IMR-90 (cell line): ENCODE results near the gene LILRA6. TPM values are rescaled to one million over a fixed set of nuclear protein-coding genes. Genes with fewer than 3 reads are reported as not detected.
"Not testable (repeated sequence)": the region's sequence is repeated elsewhere in the genome, so short reads cannot be mapped to it uniquely, and the experiment has no call there.

Experiments
- ATAC-seq: fragments of 200-7000 bp; cut with Tn5 transposase; 2 replicates; pipeline ENCODE4 v1.9.1; 2020; ENCODE audit warnings: low read depth, mild to moderate bottlenecking, moderate library complexity
- BruUV-seq: library from RNA; stranded (reverse); fragments of 400-500 nt; replicated peaks from 2 replicates; lab custom pipeline; 2021; lab: Mats Ljungman, UMichigan
- CTCF ChIA-PET: fragments of 300-600 bp; formaldehyde crosslinking; extraction: SDS; loops from one replicate; lab custom pipeline; 2021; ENCODE audit warnings: antibody characterized with exemption; lab: Yijun Ruan, JAX
- POLR2A ChIA-PET: fragments of 300-600 bp; sonication (Branson Sonifier 250); formaldehyde crosslinking; loops from one replicate; lab custom pipeline; 2022; ENCODE audit warnings: antibody characterized with exemption; ENCODE audit not compliant: unreplicated experiment; lab: Charles Lee
- DNase-seq: peaks from one replicate; pipeline ENCODE4 v3.0.0; 2013
- H2AFZ ChIP-seq: replicated peaks from 2 replicates; pipeline ENCODE3; 2013; ENCODE audit warnings: low read length, mild to moderate bottlenecking; ENCODE audit not compliant: poor library complexity
- H2AK5ac ChIP-seq: 2 replicates; pipeline ENCODE4 v1.6.1; 2013; ENCODE audit warnings: low read depth, low read length, inconsistent platforms
- H2AK9ac ChIP-seq: replicated peaks from 2 replicates; pipeline ENCODE3; 2013; ENCODE audit warnings: mild to moderate bottlenecking, low read depth, low read length, moderate library complexity; ENCODE audit not compliant: poor library complexity
- H2BK120ac ChIP-seq: 2 replicates; pipeline ENCODE4 v1.6.1; 2013; ENCODE audit warnings: low read depth, low read length, inconsistent platforms
- H2BK15ac ChIP-seq: 3 replicates; pipeline ENCODE4 v1.6.1; 2013; ENCODE audit warnings: low read depth, low read length, inconsistent platforms
- H2BK20ac ChIP-seq: 2 replicates; pipeline ENCODE4 v1.6.1; 2013; ENCODE audit warnings: low read depth, mild to moderate bottlenecking, inconsistent platforms, low read length, moderate library complexity
- H2BK5ac ChIP-seq: 2 replicates; pipeline ENCODE4 v1.6.1; 2013; ENCODE audit warnings: mild to moderate bottlenecking, low read depth, low read length, inconsistent platforms; ENCODE audit not compliant: poor library complexity, severe bottlenecking
- H3K14ac ChIP-seq: replicated peaks from 2 replicates; pipeline ENCODE4 v1.6.1; 2013; ENCODE audit warnings: low read depth, low read length, inconsistent platforms
- H3K18ac ChIP-seq: 2 replicates; pipeline ENCODE4 v1.6.1; 2013; ENCODE audit warnings: low read depth, low read length, control low read depth
- H3K23ac ChIP-seq: 2 replicates; pipeline ENCODE4 v1.6.1; 2013; ENCODE audit warnings: low read depth, low read length, inconsistent platforms
- H3K27ac ChIP-seq: 2 replicates; pipeline ENCODE4 v1.5.1; 2013; ENCODE audit warnings: mild to moderate bottlenecking, control low read depth, low read length; ENCODE audit not compliant: insufficient read depth
- H3K27me3 ChIP-seq: 2 replicates; pipeline ENCODE4 v1.6.1; 2013; ENCODE audit warnings: low read length; ENCODE audit not compliant: control insufficient read depth, insufficient read depth
- H3K36me3 ChIP-seq: 2 replicates; pipeline ENCODE4 v1.6.1; 2013; ENCODE audit warnings: low read length, mixed read lengths; ENCODE audit not compliant: control insufficient read depth, insufficient read depth
- H3K4ac ChIP-seq: 2 replicates; pipeline ENCODE4 v1.6.1; 2013; ENCODE audit warnings: low read depth, low read length, inconsistent platforms
- H3K4me1 ChIP-seq: 2 replicates; pipeline ENCODE4 v1.6.1; 2013; ENCODE audit warnings: low read length, mixed read lengths; ENCODE audit not compliant: control insufficient read depth, insufficient read depth
- H3K4me2 ChIP-seq: 2 replicates; pipeline ENCODE4 v1.6.1; 2013; ENCODE audit warnings: low read depth, mild to moderate bottlenecking, control low read depth, low read length, moderate library complexity
- H3K4me3 ChIP-seq: 2 replicates; pipeline ENCODE4 v1.5.1; 2013; ENCODE audit warnings: low read depth, mild to moderate bottlenecking, control low read depth, low read length, moderate library complexity; ENCODE audit not compliant: insufficient read depth
- H3K56ac ChIP-seq: 2 replicates; pipeline ENCODE4 v1.6.1; 2013; ENCODE audit warnings: low read length, inconsistent platforms; ENCODE audit not compliant: insufficient read depth; ENCODE audit errors: extremely low read depth
- H3K79me1 ChIP-seq, 2 experiments: 2 replicates each; pipeline ENCODE4 v1.6.1; 2013; ENCODE audit warnings: low read length in 2 of 2, inconsistent platforms in 1 of 2, low read depth in 1 of 2
- H3K9ac ChIP-seq: 2 replicates; pipeline ENCODE4 v1.6.1; 2013; ENCODE audit warnings: low read depth, low read length, control low read depth
- H3K9me1 ChIP-seq: 2 replicates; pipeline ENCODE4 v1.6.1; 2013; ENCODE audit warnings: low read length, inconsistent platforms; ENCODE audit not compliant: insufficient read depth
- H3K9me3 ChIP-seq: 2 replicates; pipeline ENCODE4 v1.6.1; 2013; ENCODE audit warnings: low read length; ENCODE audit not compliant: control insufficient read depth, insufficient read depth
- H4K20me1 ChIP-seq: 2 replicates; pipeline ENCODE4 v1.6.1; 2013; ENCODE audit warnings: low read length, inconsistent platforms; ENCODE audit not compliant: insufficient read depth
- H4K5ac ChIP-seq: 2 replicates; pipeline ENCODE4 v1.6.1; 2013; ENCODE audit warnings: mild to moderate bottlenecking, low read depth, low read length, control low read depth
- H4K8ac ChIP-seq, 2 experiments: 2 replicates each; pipeline ENCODE4 v1.6.1; 2013; ENCODE audit warnings: low read depth in 2 of 2, low read length in 2 of 2, control low read depth in 1 of 2, inconsistent platforms in 1 of 2
- H4K91ac ChIP-seq: 2 replicates; pipeline ENCODE4 v1.6.1; 2013; ENCODE audit warnings: low read depth, low read length, inconsistent platforms; ENCODE audit not compliant: insufficient read depth
- ELK1 ChIP-seq: fragments of 150-350 bp; IDR thresholded peaks from 2 replicates; pipeline ENCODE4 v1.6.1; 2016; ENCODE audit warnings: low read depth, mild to moderate bottlenecking, low read length, moderate library complexity, borderline replicate concordance
- WGBS, 2 experiments: methylation state at CpG; one replicate each; pipeline versions ENCODE4 v1.1.5 to v1.1.7; 2013; ENCODE audit warnings: missing lambda C conversion rate in 2 of 2; ENCODE audit not compliant: insufficient read length in 1 of 2; ENCODE audit errors: extremely low coverage in 2 of 2; 5-methylcytosine and 5-hydroxymethylcytosine counted together
- dilution Hi-C: fragments of 300-500 bp; cut with HindIII; formaldehyde crosslinking; loops from one replicate; pipeline ENCODE4 v1.14.3; 2018; ENCODE audit warnings: low sequenced_read_pairs; ENCODE audit not compliant: unreplicated experiment
- in situ Hi-C: fragments of 300-500 bp; cut with MboI; formaldehyde crosslinking; loops from 3 replicates; pipeline ENCODE4 v1.14.3; 2019; ENCODE audit warnings: low sequenced_read_pairs, inconsistent platforms, mixed read lengths
- intact Hi-C: fragments of 100-400 bp; cut with micrococcal nuclease; formaldehyde crosslinking; loops from 2 replicates; pipeline ENCODE4 v1.10.0; 2022
- polyA plus RNA-seq, 3 experiments: library from polyadenylated mRNA; depleted of rRNA; stranded (reverse); fragments of >200 nt; gene quantifications; 2 replicates each; pipeline ENCODE4 v1.2.3, GENCODE V29; 2012; ENCODE audit warnings: low replicate concordance in 1 of 3
- total RNA-seq: library from RNA; depleted of rRNA; stranded (reverse); fragments of >200 nt; gene quantifications from 2 replicates; pipeline ENCODE4 v1.2.3, GENCODE V29; 2012

LILRA6 gene
- total and polyA plus RNA-seq, 2 of the 4 experiments (the other 2 are of a cell fraction) = not detected

DNA sequence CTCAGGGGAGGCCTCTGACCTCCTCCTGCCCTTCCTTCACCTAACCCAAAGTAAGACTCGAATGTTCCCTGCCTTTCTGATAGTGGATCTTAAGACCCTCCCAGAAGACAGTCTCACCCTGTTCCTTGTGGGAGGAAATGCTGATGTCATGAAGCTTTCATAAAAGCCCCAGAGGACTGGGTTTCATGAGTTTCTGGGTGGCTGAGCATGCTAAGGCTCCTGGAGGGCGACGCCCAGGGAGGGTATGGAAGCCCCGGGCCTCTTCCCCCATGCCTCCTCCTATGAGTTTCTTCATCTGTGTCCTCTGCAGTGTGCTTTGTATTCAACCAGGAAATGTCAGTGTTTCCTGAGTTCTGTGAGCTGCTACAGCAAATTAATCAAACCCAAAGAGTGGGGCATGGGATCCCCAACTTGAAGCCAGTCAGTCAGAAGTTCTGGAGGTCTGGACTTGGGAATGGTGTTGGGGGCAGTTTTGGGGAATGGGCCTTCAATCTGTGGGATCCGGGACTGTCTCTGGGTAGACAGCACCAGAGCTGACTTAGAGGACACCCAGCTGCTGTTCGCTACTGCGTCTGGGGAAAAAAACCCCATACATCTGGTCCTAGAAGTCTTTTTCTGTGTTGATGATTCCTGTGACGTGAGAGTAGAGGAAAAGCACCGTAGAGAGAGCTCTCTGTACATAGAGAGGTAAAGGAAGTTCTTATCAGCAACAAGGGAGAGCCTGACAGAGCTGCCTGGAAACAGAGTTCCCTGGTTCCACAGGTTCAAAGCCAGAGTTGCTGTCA is 40.3 kb upstream of the LILRA6 start (continued):
- no peak for TF ChIP-seq ELK1

- CTCF ChIA-PET, ATAC-seq, H2AK5ac ChIP-seq, H4K8ac ChIP-seq, H2BK5ac ChIP-seq, H2AFZ ChIP-seq, H3K27me3 ChIP-seq, dilution Hi-C loops, H3K27ac ChIP-seq, H3K36me3 ChIP-seq, H4K20me1 ChIP-seq, H4K5ac ChIP-seq, H3K4me3 ChIP-seq, H3K23ac ChIP-seq, H3K4me1 ChIP-seq, H2BK120ac ChIP-seq, intact Hi-C loops, H4K91ac ChIP-seq, H3K4ac ChIP-seq, H3K9me1 ChIP-seq, H3K79me1 ChIP-seq, H3K9ac ChIP-seq, H3K9me3 ChIP-seq, BruUV-seq, H3K14ac ChIP-seq, POLR2A ChIA-PET, DNase-seq, H2BK15ac ChIP-seq, H2AK9ac ChIP-seq, H3K56ac ChIP-seq, H3K4me2 ChIP-seq, H3K18ac ChIP-seq, H2BK20ac ChIP-seq: not testable (repeated sequence)
- no CpG with 5 or more reads among the region's 5 CpGs for WGBS, 2 experiments
- in situ Hi-C loops = loop anchor here (5.0 kb wide), 1 partner anchor 351 kb away; the partner anchor contains the start of gene LILRB1
Measured at GRCh38 chr19:54281729-54282075, 39.1 kb upstream of the LILRA6 start.
